ENCODE results near the gene CAMK1D. TPM values are rescaled to one million over a fixed set of nuclear protein-coding genes. Genes with fewer than 3 reads are reported as not detected.

CAMK1D gene
- total RNA-seq, 1 experiment from 2014 or later = 6.0 TPM

- ChIA-PET POLR2A (ENCODE audit: unreplicated experiment) (no interaction called here), CTCF (no interaction called here)
- Histone ChIP-seq H3K9me2 (ENCODE audit: insufficient read depth) (no peaks in the 10 kb centered on the region), H3K4me2 (no peak overlapping the region), H3F3A (ENCODE audit: insufficient read depth, low read depth) (peaks cover 13% of the 10 kb centered on the region; the same call in 1 of the 2 replicates), H3K27ac (no peak overlapping the region), H2AFZ (no peak overlapping the region), H3K9me3 (ENCODE audit: insufficient read depth, low read depth) (no peaks in the 10 kb centered on the region), H3K4me3 (no peak overlapping the region), H4K20me1 (ENCODE audit: insufficient read depth) (no peaks in the 10 kb centered on the region), H3K27me3 (ENCODE audit: insufficient read depth, low read depth) (no peaks in the 10 kb centered on the region), H3K4me1 (replicated peaks; ENCODE audit: insufficient read depth) (peaks cover 22% of the 10 kb centered on the region), H3K36me3 (ENCODE audit: low read depth) (no peaks in the 10 kb centered on the region), H3K79me2 (ENCODE audit: low read depth) (0 out of 2 replicates have a peak, but pooled peaks cover under 1% of the 10 kb centered on the region)
- BruUV-seq (replicated peaks) = no TSS peak
- TF ChIP-seq, protein P1, sequence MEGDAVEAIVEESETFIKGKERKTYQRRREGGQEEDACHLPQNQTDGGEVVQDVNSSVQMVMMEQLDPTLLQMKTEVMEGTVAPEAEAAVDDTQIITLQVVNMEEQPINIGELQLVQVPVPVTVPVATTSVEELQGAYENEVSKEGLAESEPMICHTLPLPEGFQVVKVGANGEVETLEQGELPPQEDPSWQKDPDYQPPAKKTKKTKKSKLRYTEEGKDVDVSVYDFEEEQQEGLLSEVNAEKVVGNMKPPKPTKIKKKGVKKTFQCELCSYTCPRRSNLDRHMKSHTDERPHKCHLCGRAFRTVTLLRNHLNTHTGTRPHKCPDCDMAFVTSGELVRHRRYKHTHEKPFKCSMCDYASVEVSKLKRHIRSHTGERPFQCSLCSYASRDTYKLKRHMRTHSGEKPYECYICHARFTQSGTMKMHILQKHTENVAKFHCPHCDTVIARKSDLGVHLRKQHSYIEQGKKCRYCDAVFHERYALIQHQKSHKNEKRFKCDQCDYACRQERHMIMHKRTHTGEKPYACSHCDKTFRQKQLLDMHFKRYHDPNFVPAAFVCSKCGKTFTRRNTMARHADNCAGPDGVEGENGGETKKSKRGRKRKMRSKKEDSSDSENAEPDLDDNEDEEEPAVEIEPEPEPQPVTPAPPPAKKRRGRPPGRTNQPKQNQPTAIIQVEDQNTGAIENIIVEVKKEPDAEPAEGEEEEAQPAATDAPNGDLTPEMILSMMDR (conservative IDR thresholded peaks at IDR 0.05) = no peak
- TF ChIP-seq EZH2 (IDR thresholded peaks at IDR 0.05; ENCODE audit: low read depth) = no peak
- no peak for DNase-seq
- intact Hi-C loops (cut with micrococcal nuclease; ENCODE audit: unreplicated experiment) = no loop called here
Measured at GRCh38 chr10:12459340-12459739, 110.0 kb downstream of the CAMK1D start.

DNA sequence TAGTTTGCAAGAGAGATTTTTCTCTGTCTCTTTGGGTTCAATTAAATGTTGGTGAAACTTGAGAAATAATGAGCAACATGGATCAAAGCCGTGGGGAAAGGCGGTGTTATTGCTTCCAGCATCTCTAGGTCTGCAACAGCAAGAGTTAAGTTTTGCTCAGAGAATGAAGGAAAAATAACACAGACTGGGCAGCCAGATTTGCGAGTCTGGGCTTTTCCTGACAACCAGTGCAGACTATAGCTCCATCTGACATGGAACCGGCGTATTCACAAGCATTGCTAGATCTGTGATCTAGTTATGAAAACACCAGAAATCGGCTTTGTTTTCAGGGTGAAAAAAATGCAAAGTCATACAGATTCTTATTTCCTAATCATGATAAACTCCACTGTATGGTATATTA lies 110.4 kb downstream of the CAMK1D start:
- Histone ChIP-seq H4K20me1 (ENCODE audit: insufficient read depth) (no peaks in the 10 kb centered on the region), H3K4me2 (no peak overlapping the region), H3K4me1 (replicated peaks; ENCODE audit: insufficient read depth) (peaks cover 18% of the 10 kb centered on the region), H3F3A (ENCODE audit: insufficient read depth, low read depth) (peaks cover 13% of the 10 kb centered on the region; the same call in 1 of the 2 replicates), H3K9me3 (ENCODE audit: insufficient read depth, low read depth) (no peaks in the 10 kb centered on the region), H3K9me2 (ENCODE audit: insufficient read depth) (no peaks in the 10 kb centered on the region), H2AFZ (no peak overlapping the region), H3K27ac (no peak overlapping the region), H3K27me3 (ENCODE audit: insufficient read depth, low read depth) (no peaks in the 10 kb centered on the region), H3K36me3 (ENCODE audit: low read depth) (no peaks in the 10 kb centered on the region), H3K79me2 (ENCODE audit: low read depth) (no peaks in the 10 kb centered on the region), H3K4me3 (no peak overlapping the region)
- intact Hi-C loops (cut with micrococcal nuclease; ENCODE audit: unreplicated experiment) = no loop called here
- BruUV-seq (replicated peaks) = no TSS peak
- TF ChIP-seq EZH2 (IDR thresholded peaks at IDR 0.05; ENCODE audit: low read depth) = no peak
- TF ChIP-seq, protein P1 (conservative IDR thresholded peaks at IDR 0.05) = no peak
- no peak for DNase-seq
- ChIA-PET CTCF (no interaction called here), POLR2A (ENCODE audit: unreplicated experiment) (no interaction called here)

DNA sequence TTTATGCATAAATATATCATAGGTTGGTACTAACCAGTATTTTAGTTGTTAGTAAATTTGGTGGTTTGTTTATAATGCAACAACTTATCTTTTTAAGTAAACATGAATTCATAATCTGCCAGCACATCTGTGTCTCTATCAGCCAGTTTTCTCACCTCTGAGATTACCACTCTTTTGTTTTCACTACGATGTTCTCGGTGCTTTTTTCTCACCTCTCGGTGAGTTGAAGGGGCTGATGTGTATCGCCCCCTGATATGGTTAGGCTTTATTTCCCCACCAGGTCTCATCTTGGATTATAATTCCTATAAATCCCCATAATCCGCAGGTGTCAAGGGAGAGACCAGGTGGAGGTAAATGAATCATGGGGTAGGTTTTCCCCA lies 114.1 kb downstream of the CAMK1D start:
- Histone ChIP-seq H3K4me3 (no peak overlapping the region), H2AFZ (no peak overlapping the region), H3K27ac (no peak overlapping the region), H3K79me2 (ENCODE audit: low read depth) (no peaks in the 10 kb centered on the region), H3K4me2 (no peak overlapping the region), H3K36me3 (ENCODE audit: low read depth) (no peaks in the 10 kb centered on the region), H3K4me1 (replicated peaks; ENCODE audit: insufficient read depth) (no peaks in the 10 kb centered on the region; the same call in 1 of the 2 replicates), H3K9me2 (ENCODE audit: insufficient read depth) (no peaks in the 10 kb centered on the region), H3K27me3 (ENCODE audit: insufficient read depth, low read depth) (no peaks in the 10 kb centered on the region), H3F3A (ENCODE audit: insufficient read depth, low read depth) (no peaks in the 10 kb centered on the region), H3K9me3 (ENCODE audit: insufficient read depth, low read depth) (no peaks in the 10 kb centered on the region), H4K20me1 (ENCODE audit: insufficient read depth) (no peaks in the 10 kb centered on the region)
- no peak for TF ChIP-seq EZH2 (IDR thresholded peaks at IDR 0.05; ENCODE audit: low read depth)
- ChIA-PET POLR2A (ENCODE audit: unreplicated experiment) (no interaction called here), CTCF (no interaction called here)
- intact Hi-C loops (cut with micrococcal nuclease; ENCODE audit: unreplicated experiment) = no loop called here
- DNase-seq = no peak
- no TSS peak for BruUV-seq (replicated peaks)

Data from PC-9 (cell line).